GM19239 (cell line): ENCODE data around the gene TRAPPC5.

Experiments used
- DNase-seq: peaks from one replicate; pipeline ENCODE4 v3.0.0; 2011; ENCODE audit warnings: low spot score; ENCODE audit not compliant: insufficient read length
- FAIRE-seq: peaks from 2 replicates; lab custom pipeline; 2011; peaks lifted over from hg19 to GRCh38; lab: Jason Lieb, UNC

The TRAPPC5 gene

GRCh38 chr19:7674010-7675005, 6.3 kb upstream of the TRAPPC5 start:
- DNase-seq (peak; percentile 47), FAIRE-seq (no peak)

- FAIRE-seq (no peak), DNase-seq (no peak)
Measured at GRCh38 chr19:7676376-7676775, 4.3 kb upstream of the TRAPPC5 start.

- DNase-seq (no peak), FAIRE-seq (no peak)
Measured at GRCh38 chr19:7676854-7677253, 3.8 kb upstream of the TRAPPC5 start, which contains the start of gene MCEMP1. Gene MCEMP1 (plus strand): TSS chr19:7677090. CDS start chr19:7677121, 31 bp downstream.

GRCh38 chr19:7677669-7678311, 2.8 kb upstream of the TRAPPC5 start:
- FAIRE-seq (no peak), DNase-seq (no peak)

- DNase-seq: peak; percentile 71
- FAIRE-seq: peak; percentile 93
Measured at GRCh38 chr19:7678971-7679751, 1.5 kb upstream of the TRAPPC5 start.

- no peak for FAIRE-seq
- no peak for DNase-seq
Measured at GRCh38 chr19:7679771-7680605, 645 bp upstream of the TRAPPC5 start.

GRCh38 chr19:7681340-7682174, 924 bp downstream of the TRAPPC5 start:
- FAIRE-seq: peak; percentile 86
- DNase-seq: peak; percentile 91

- FAIRE-seq (no peak), DNase-seq (no peak)
Measured at GRCh38 chr19:7682175-7682855, 1.7 kb downstream of the TRAPPC5 start.

- FAIRE-seq (no peak), DNase-seq (no peak)
Measured at GRCh38 chr19:7685546-7686445, 5.2 kb downstream of the TRAPPC5 start.

GRCh38 chr19:7687177-7687576, 6.5 kb downstream of the TRAPPC5 start:
- no peak for FAIRE-seq
- DNase-seq: no peak

- FAIRE-seq (no peak), DNase-seq (no peak)
Measured at GRCh38 chr19:7689165-7689564, 8.5 kb downstream of the TRAPPC5 start.

- FAIRE-seq: peak; percentile 66
- DNase-seq: no peak
Measured at GRCh38 chr19:7690779-7691258, 10.2 kb downstream of the TRAPPC5 start.

GRCh38 chr19:7691497-7691896, 10.9 kb downstream of the TRAPPC5 start:
- FAIRE-seq: no peak

GRCh38 chr19:7692417-7693088, 11.9 kb downstream of the TRAPPC5 start:
- DNase-seq: no peak
- no peak for FAIRE-seq

More at GRCh38 chr19:7691497-7691896, 10.9 kb downstream of the TRAPPC5 start:
- DNase-seq: no peak

- FAIRE-seq: no peak
- DNase-seq: no peak
Measured at GRCh38 chr19:7694499-7694898, 13.9 kb downstream of the TRAPPC5 start.

GRCh38 chr19:7697721-7698287, 17.2 kb downstream of the TRAPPC5 start:
- DNase-seq: no peak
- no peak for FAIRE-seq
